Stimulated activated CD8-positive, alpha-beta memory T cell treated with anti-CD3 and anti-CD28 coated beads, Interleukin-4, amount 100 ng/mL, for 1 hour (primary cell): ENCODE data around the gene CNGA1.

ENCODE experiments used
- DNase-seq, 2 donors: peaks; one replicate each; pipeline ENCODE4 v3.0.0-alpha.2; 2020; ENCODE audit warnings: low read depth in 2 of 2, low spot score in 1 of 2

CNGA1 gene

DNA sequence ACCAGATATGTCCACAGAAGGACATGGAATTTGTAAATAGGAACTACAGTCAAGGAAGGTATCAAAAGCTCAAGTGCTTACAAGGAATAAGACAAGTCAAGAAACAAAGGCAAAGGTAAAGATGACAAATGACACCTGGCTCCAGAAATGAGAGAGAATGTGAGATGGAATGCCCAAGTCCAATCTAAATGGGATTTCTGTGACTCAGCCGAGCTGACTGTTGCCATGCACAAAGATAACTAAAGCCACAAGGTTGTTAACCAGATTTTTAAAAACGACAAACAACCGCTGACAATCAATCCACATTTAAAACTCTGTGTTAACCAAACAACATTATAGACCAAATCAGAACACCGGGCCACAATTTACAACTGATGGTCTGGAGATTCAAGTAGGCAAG, 103.2 kb downstream of the CNGA1 start:
- no peak for DNase-seq

DNA sequence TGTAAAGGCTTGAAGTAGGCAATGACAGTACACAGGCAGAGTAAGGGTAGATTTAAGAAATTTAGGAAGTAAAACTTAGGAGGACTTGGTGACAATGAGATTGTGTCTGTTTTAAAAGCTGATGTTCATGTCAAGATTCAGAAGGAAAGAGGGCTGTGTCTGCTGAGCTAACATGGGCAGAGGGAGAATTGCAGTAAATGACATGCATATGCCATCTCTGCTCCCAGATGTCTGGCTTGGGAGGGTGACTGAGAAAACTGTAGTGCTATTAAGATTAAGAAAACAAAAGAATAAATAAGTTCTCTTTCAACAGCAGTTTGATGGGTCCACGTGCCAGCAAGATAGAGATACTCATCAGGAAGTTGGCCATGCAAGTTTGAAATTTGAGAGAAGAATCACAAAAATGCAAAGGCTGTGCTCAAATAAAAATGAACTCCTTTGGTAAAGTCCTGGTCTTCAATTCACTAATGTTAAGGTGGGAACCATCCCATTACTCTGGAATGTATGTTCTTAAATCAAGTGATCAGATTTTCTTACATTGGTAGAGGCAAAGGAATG, 109.3 kb downstream of the CNGA1 start:
- DNase-seq: no peak

DNA sequence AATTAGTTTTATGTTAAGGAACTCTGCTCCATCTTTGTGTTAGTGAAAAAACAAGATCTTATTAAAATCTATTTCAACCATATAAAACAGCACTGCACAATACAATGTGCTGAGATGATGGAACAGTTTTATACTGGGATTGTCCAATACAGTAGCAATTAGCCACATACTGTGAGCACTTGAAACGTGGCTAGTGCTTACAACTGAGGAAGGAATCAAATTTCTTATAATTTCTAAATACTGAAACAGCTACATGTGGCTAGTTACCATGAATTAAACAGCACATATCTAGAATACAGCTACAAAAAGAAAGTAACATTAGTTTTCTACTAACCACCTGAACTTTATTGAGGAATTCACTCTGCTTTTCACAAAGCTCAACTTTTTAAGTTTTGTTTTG, 116.8 kb downstream of the CNGA1 start:
- DNase-seq: no peak

DNA sequence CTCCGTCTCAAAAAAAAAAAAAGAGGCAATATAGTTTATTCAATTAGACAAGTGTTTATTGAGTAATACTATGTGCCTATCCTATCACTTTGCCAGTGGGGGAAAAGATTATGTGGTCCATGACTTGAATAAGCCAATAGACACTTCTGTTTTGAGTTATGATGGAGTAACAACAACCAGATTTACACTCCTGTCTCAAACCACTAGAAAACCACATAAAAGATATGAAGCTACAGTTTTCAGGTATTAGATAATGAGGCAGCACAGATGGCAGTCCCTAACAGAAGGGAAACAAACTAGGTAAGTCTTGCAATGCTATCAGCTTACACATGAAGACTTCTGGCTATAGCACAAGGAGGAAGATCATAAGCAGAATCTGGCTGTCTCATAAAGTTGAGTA, 124.6 kb downstream of the CNGA1 start:
- no peak for DNase-seq
